HepG2 (cell line): ENCODE data around the gene PCSK6. TPM values are rescaled to one million over a fixed set of nuclear protein-coding genes. Genes with fewer than 3 reads are reported as not detected.
A peak's percentile ranks its signal among the peaks of the same experiment; 100 is the strongest.

Experiments
- AGO2 ChIP-seq: fragments of 200-400 bp; formaldehyde crosslinking; optimal IDR thresholded peaks from 2 replicates; pipeline ENCODE3; 2017; ENCODE audit warnings: mild to moderate bottlenecking, low read depth, low read length, moderate library complexity
- BRD4 ChIP-seq: sonication (generic); formaldehyde crosslinking; IDR thresholded peaks from 2 replicates; pipeline ENCODE4 v1.4.0; 2020; ENCODE audit warnings: missing genetic modification reagents
- DR1 ChIP-seq: sonication (generic); formaldehyde crosslinking; IDR thresholded peaks from 2 replicates; pipeline ENCODE4 v1.8.0; 2021; ENCODE audit warnings: mild to moderate bottlenecking, missing genetic modification reagents, inconsistent platforms
- HOXD1 ChIP-seq: sonication (generic); formaldehyde crosslinking; IDR thresholded peaks from 2 replicates; pipeline ENCODE4 v1.5.0; 2020; ENCODE audit warnings: missing genetic modification reagents
- MYC ChIP-seq: sonication (generic); formaldehyde crosslinking; IDR thresholded peaks from 2 replicates; pipeline ENCODE4 v1.9.0; 2021; ENCODE audit warnings: missing genetic modification reagents, borderline replicate concordance
- MZF1 ChIP-seq: sonication (generic); formaldehyde crosslinking; IDR thresholded peaks from 2 replicates; pipeline ENCODE4 v1.8.1; 2023; ENCODE audit warnings: mild to moderate bottlenecking, missing genetic modification reagents, borderline replicate concordance
- RCOR2 ChIP-seq: IDR thresholded peaks from 2 replicates; pipeline ENCODE4 v1.6.1; 2016; ENCODE audit warnings: missing biosample characterization, missing genetic modification reagents
- THAP11 ChIP-seq: IDR thresholded peaks from 2 replicates; pipeline ENCODE4 v1.6.1; 2016; ENCODE audit warnings: missing biosample characterization, missing genetic modification reagents
- XRCC5 ChIP-seq: fragments of 200-400 bp; formaldehyde crosslinking; optimal IDR thresholded peaks from 2 replicates; pipeline ENCODE3; 2017; ENCODE audit warnings: mild to moderate bottlenecking, low read length
- ZFP36L2 ChIP-seq: sonication (generic); formaldehyde crosslinking; IDR thresholded peaks from 2 replicates; pipeline ENCODE4 v1.4.0; 2020; ENCODE audit warnings: missing genetic modification reagents
- ZNF292 ChIP-seq: sonication (generic); formaldehyde crosslinking; IDR thresholded peaks from 2 replicates; pipeline ENCODE4 v1.8.1; 2022; ENCODE audit warnings: mild to moderate bottlenecking, low read depth, missing genetic modification reagents, borderline replicate concordance
- ZNF33A ChIP-seq: sonication (generic); formaldehyde crosslinking; IDR thresholded peaks from 2 replicates; pipeline ENCODE4 v1.5.1; 2020; ENCODE audit warnings: missing genetic modification reagents, mild to moderate bottlenecking, moderate library complexity, borderline replicate concordance
- ZNF343 ChIP-seq: sonication (generic); formaldehyde crosslinking; IDR thresholded peaks from 2 replicates; pipeline ENCODE4 v1.4.0; 2020; ENCODE audit warnings: mild to moderate bottlenecking, missing genetic modification reagents
- ZNF607 ChIP-seq: sonication (generic); formaldehyde crosslinking; IDR thresholded peaks from 2 replicates; pipeline ENCODE4 v1.5.1; 2020; ENCODE audit warnings: missing genetic modification reagents, mild to moderate bottlenecking, borderline replicate concordance
- polyA plus RNA-seq, 8 experiments: library from polyadenylated mRNA; depleted of rRNA in 3 of 8; stranded (reverse) in 7 of 8; unstranded in 1 of 8; fragments of >200 nt; fragmentation: Illumina TruSeq in 4 of 8; extraction: Trizol in 4 of 8; gene quantifications; 2 replicates each; pipeline versions ENCODE4 v1.2.1 to v1.2.3, GENCODE V29; 2011 to 2016; ENCODE audit warnings: low read depth in 4 of 8, missing spikeins in 1 of 8, mixed read lengths in 1 of 8; ENCODE audit not compliant: insufficient read depth in 1 of 8
- total RNA-seq, 5 experiments: library from RNA; depleted of rRNA; stranded (reverse); fragments of >200 nt; fragmentation: Illumina TruSeq; extraction: Trizol; gene quantifications; 2 replicates each; pipeline ENCODE4 v1.2.3, GENCODE V29; 2016; ENCODE audit warnings: low read depth in 1 of 5
- TF ChIP-seq, protein P1 (sequence below): sonication (generic); formaldehyde crosslinking; IDR thresholded peaks from 2 replicates; pipeline ENCODE4 v1.4.0; 2020; ENCODE audit warnings: missing genetic modification reagents, low read depth, mild to moderate bottlenecking, borderline replicate concordance
- TF ChIP-seq, protein P2 (sequence below): sonication (generic); formaldehyde crosslinking; IDR thresholded peaks from 2 replicates; pipeline ENCODE4 v1.5.0; 2020; ENCODE audit warnings: mild to moderate bottlenecking, missing genetic modification reagents, borderline replicate concordance
- TF ChIP-seq, protein P3 (sequence below): sonication (generic); formaldehyde crosslinking; IDR thresholded peaks from 2 replicates; pipeline ENCODE4 v1.9.0; 2021; ENCODE audit warnings: mild to moderate bottlenecking, missing genetic modification reagents

Gene PCSK6
- total and polyA plus RNA-seq, 2 of the 13 experiments (the other 11 are each of a cell fraction or from before 2014, with no cell fraction given), result 56.5 to 155 TPM

DNA sequence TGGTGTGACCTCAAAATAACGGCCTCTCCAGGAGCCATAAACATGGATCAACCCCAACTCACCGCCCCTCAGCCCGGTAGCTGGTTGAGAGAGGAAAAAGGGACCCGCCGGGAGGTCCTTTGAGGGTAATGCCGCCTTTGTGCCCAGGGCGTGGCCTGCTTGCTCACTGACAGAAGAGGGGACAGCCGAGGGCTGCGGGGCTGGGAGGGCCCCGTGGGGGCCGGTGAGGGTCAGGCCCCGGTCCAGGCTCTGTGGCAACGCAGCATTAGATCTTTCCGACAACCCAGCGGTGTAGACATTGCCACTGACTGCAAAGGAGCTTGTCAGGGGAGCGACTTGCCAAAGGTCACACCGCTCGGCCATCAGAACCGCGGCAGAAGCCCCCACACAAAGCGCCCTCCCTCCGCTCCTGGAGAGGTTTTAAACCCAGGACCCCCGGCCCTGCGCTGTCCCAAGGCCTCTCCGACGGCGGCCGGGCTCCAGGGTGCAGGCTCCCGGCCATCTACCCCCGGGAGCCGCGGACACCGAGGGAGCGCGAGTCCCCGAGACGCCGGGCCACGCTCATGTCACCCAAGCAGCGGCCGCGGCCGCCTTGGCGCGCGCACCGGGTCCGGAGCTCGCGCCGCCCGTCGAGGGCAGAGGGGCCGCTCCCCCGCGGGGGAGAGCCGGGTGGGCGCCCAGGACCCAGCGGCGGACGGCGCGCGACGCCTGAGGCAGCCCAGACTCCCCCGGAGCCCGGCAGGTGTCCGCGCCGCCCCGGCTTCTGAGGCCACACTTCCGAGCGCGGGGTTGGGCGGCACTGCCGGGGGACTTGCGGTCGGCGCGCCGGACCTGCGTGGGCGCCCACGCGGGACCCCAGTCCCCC is 975 bp downstream of the PCSK6 start (continued):
- TF ChIP-seq MYC (peak; percentile 48; the same call in 1 of the 2 replicates), RCOR2 (CRISPR knock-in tag) (0 out of 2 replicates have a peak, but pooled peaks have one; percentile 23), THAP11 (CRISPR knock-in tag) (peak; percentile 31; the same call in 1 of the 2 replicates), MZF1 (CRISPR knock-in tag) (no peak), ZFP36L2 (CRISPR knock-in tag) (no peak), ZNF343 (CRISPR knock-in tag) (no peak), ZNF292 (CRISPR knock-in tag) (0 out of 2 replicates have a peak, but pooled peaks have one; percentile 74), XRCC5 (peak; percentile 64), DR1 (0 out of 2 replicates have a peak, but pooled peaks have one; percentile 23), HOXD1 (CRISPR knock-in tag) (no peak), ZNF607 (CRISPR knock-in tag) (0 out of 2 replicates have a peak, but pooled peaks have one; percentile 15), AGO2 (peak; percentile 94), BRD4 (CRISPR knock-in tag) (no peak), ZNF33A (no peak)
- TF ChIP-seq, protein P1, sequence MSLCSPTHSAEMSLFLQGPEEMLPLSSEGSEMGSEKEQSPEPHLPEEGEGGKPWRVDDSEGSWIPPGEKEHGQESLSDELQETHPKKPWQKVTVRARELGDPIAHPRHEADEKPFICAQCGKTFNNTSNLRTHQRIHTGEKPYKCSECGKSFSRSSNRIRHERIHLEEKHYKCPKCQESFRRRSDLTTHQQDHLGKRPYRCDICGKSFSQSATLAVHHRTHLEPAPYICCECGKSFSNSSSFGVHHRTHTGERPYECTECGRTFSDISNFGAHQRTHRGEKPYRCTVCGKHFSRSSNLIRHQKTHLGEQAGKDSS (CRISPR knock-in tag), result no peak
- TF ChIP-seq, protein P2, sequence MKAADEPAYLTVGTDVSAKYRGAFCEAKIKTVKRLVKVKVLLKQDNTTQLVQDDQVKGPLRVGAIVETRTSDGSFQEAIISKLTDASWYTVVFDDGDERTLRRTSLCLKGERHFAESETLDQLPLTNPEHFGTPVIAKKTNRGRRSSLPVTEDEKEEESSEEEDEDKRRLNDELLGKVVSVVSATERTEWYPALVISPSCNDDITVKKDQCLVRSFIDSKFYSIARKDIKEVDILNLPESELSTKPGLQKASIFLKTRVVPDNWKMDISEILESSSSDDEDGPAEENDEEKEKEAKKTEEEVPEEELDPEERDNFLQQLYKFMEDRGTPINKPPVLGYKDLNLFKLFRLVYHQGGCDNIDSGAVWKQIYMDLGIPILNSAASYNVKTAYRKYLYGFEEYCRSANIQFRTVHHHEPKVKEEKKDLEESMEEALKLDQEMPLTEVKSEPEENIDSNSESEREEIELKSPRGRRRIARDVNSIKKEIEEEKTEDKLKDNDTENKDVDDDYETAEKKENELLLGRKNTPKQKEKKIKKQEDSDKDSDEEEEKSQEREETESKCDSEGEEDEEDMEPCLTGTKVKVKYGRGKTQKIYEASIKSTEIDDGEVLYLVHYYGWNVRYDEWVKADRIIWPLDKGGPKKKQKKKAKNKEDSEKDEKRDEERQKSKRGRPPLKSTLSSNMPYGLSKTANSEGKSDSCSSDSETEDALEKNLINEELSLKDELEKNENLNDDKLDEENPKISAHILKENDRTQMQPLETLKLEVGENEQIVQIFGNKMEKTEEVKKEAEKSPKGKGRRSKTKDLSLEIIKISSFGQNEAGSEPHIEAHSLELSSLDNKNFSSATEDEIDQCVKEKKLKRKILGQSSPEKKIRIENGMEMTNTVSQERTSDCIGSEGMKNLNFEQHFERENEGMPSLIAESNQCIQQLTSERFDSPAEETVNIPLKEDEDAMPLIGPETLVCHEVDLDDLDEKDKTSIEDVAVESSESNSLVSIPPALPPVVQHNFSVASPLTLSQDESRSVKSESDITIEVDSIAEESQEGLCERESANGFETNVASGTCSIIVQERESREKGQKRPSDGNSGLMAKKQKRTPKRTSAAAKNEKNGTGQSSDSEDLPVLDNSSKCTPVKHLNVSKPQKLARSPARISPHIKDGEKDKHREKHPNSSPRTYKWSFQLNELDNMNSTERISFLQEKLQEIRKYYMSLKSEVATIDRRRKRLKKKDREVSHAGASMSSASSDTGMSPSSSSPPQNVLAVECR (CRISPR knock-in tag), result peak; percentile 80; the same call in 1 of the 2 replicates
- TF ChIP-seq, protein P3, sequence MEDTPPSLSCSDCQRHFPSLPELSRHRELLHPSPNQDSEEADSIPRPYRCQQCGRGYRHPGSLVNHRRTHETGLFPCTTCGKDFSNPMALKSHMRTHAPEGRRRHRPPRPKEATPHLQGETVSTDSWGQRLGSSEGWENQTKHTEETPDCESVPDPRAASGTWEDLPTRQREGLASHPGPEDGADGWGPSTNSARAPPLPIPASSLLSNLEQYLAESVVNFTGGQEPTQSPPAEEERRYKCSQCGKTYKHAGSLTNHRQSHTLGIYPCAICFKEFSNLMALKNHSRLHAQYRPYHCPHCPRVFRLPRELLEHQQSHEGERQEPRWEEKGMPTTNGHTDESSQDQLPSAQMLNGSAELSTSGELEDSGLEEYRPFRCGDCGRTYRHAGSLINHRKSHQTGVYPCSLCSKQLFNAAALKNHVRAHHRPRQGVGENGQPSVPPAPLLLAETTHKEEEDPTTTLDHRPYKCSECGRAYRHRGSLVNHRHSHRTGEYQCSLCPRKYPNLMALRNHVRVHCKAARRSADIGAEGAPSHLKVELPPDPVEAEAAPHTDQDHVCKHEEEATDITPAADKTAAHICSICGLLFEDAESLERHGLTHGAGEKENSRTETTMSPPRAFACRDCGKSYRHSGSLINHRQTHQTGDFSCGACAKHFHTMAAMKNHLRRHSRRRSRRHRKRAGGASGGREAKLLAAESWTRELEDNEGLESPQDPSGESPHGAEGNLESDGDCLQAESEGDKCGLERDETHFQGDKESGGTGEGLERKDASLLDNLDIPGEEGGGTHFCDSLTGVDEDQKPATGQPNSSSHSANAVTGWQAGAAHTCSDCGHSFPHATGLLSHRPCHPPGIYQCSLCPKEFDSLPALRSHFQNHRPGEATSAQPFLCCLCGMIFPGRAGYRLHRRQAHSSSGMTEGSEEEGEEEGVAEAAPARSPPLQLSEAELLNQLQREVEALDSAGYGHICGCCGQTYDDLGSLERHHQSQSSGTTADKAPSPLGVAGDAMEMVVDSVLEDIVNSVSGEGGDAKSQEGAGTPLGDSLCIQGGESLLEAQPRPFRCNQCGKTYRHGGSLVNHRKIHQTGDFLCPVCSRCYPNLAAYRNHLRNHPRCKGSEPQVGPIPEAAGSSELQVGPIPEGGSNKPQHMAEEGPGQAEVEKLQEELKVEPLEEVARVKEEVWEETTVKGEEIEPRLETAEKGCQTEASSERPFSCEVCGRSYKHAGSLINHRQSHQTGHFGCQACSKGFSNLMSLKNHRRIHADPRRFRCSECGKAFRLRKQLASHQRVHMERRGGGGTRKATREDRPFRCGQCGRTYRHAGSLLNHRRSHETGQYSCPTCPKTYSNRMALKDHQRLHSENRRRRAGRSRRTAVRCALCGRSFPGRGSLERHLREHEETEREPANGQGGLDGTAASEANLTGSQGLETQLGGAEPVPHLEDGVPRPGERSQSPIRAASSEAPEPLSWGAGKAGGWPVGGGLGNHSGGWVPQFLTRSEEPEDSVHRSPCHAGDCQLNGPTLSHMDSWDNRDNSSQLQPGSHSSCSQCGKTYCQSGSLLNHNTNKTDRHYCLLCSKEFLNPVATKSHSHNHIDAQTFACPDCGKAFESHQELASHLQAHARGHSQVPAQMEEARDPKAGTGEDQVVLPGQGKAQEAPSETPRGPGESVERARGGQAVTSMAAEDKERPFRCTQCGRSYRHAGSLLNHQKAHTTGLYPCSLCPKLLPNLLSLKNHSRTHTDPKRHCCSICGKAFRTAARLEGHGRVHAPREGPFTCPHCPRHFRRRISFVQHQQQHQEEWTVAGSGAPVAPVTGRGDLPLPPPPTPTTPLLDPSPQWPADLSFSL (CRISPR knock-in tag), result no peak
